Measurements from ENCODE around the gene RNF220.

RNF220 gene

GRCh38 chr1:44511363-44511762, 106.3 kb downstream of the RNF220 start:
- no peak for TF ChIP-seq JUND (IDR thresholded peaks at IDR 0.05; ENCODE audit: low read depth)
- no peak for DNase-seq (ENCODE audit: low read depth in 1 of 2, low spot score in 1 of 2)
- in situ Hi-C loops (cut with HindIII; ENCODE audit: low pct_unique_long_range_greater_than_20kb, low sequenced_read_pairs), result no loop called here

GRCh38 chr1:44511769-44512168, 106.7 kb downstream of the RNF220 start:
- no peak for TF ChIP-seq JUND (IDR thresholded peaks at IDR 0.05; ENCODE audit: low read depth)
- no peak for DNase-seq (ENCODE audit: low read depth in 1 of 2, low spot score in 1 of 2)
- in situ Hi-C loops (cut with HindIII; ENCODE audit: low pct_unique_long_range_greater_than_20kb, low sequenced_read_pairs), result no loop called here

- TF ChIP-seq JUND (IDR thresholded peaks at IDR 0.05; ENCODE audit: low read depth), result no peak
- DNase-seq (ENCODE audit: low read depth in 1 of 2, low spot score in 1 of 2), result no peak
Measured at GRCh38 chr1:44512313-44512885, 107.3 kb downstream of the RNF220 start.

GRCh38 chr1:44513111-44513510, 108.1 kb downstream of the RNF220 start:
- no peak for TF ChIP-seq JUND (IDR thresholded peaks at IDR 0.05; ENCODE audit: low read depth)
- in situ Hi-C loops (cut with HindIII; ENCODE audit: low pct_unique_long_range_greater_than_20kb, low sequenced_read_pairs), result no loop called here
- no peak for DNase-seq (ENCODE audit: low read depth in 1 of 2, low spot score in 1 of 2)

More at GRCh38 chr1:44512313-44512885, 107.3 kb downstream of the RNF220 start:
- in situ Hi-C loops (cut with HindIII; ENCODE audit: low pct_unique_long_range_greater_than_20kb, low sequenced_read_pairs), result no loop called here

- in situ Hi-C loops (cut with HindIII; ENCODE audit: low pct_unique_long_range_greater_than_20kb, low sequenced_read_pairs), result no loop called here
- no peak for TF ChIP-seq JUND (IDR thresholded peaks at IDR 0.05; ENCODE audit: low read depth)
- DNase-seq (ENCODE audit: low read depth in 1 of 2, low spot score in 1 of 2), result no peak
Measured at GRCh38 chr1:44514673-44515072, 109.6 kb downstream of the RNF220 start.

- no peak for DNase-seq (ENCODE audit: low read depth in 1 of 2, low spot score in 1 of 2)
- in situ Hi-C loops (cut with HindIII; ENCODE audit: low pct_unique_long_range_greater_than_20kb, low sequenced_read_pairs), result no loop called here
- no peak for TF ChIP-seq JUND (IDR thresholded peaks at IDR 0.05; ENCODE audit: low read depth)
Measured at GRCh38 chr1:44515416-44515815, 110.4 kb downstream of the RNF220 start.

GRCh38 chr1:44519035-44519676, 114.1 kb downstream of the RNF220 start:
- DNase-seq (ENCODE audit: low read depth in 1 of 2, low spot score in 1 of 2), result no peak
- in situ Hi-C loops (cut with HindIII; ENCODE audit: low pct_unique_long_range_greater_than_20kb, low sequenced_read_pairs), result no loop called here
- no peak for TF ChIP-seq JUND (IDR thresholded peaks at IDR 0.05; ENCODE audit: low read depth)

- no peak for DNase-seq (ENCODE audit: low read depth in 1 of 2, low spot score in 1 of 2)
- in situ Hi-C loops (cut with HindIII; ENCODE audit: low pct_unique_long_range_greater_than_20kb, low sequenced_read_pairs), result no loop called here
- no peak for TF ChIP-seq JUND (IDR thresholded peaks at IDR 0.05; ENCODE audit: low read depth)
Measured at GRCh38 chr1:44521378-44522080, 116.5 kb downstream of the RNF220 start.

GRCh38 chr1:44523593-44524591, 118.8 kb downstream of the RNF220 start:
- no peak for TF ChIP-seq JUND (IDR thresholded peaks at IDR 0.05; ENCODE audit: low read depth)
- in situ Hi-C loops (cut with HindIII; ENCODE audit: low pct_unique_long_range_greater_than_20kb, low sequenced_read_pairs), result no loop called here
- DNase-seq (ENCODE audit: low read depth in 1 of 2, low spot score in 1 of 2), result no peak

- DNase-seq (ENCODE audit: low read depth in 1 of 2, low spot score in 1 of 2), result no peak
- in situ Hi-C loops (cut with HindIII; ENCODE audit: low pct_unique_long_range_greater_than_20kb, low sequenced_read_pairs), result no loop called here
- no peak for TF ChIP-seq JUND (IDR thresholded peaks at IDR 0.05; ENCODE audit: low read depth)
Measured at GRCh38 chr1:44524655-44525500, 119.8 kb downstream of the RNF220 start.

- in situ Hi-C loops (cut with HindIII; ENCODE audit: low pct_unique_long_range_greater_than_20kb, low sequenced_read_pairs), result no loop called here
- TF ChIP-seq JUND (IDR thresholded peaks at IDR 0.05; ENCODE audit: low read depth), result no peak
- DNase-seq (ENCODE audit: low read depth in 1 of 2, low spot score in 1 of 2), result no peak
Measured at GRCh38 chr1:44526295-44527073, 121.4 kb downstream of the RNF220 start.

Data from T47D (cell line).